GM15510 (cell line): ENCODE results near the gene TAF10.
A peak's percentile ranks its signal among the peaks of the same experiment; 100 is the strongest.

Experiments used
- POLR2A ChIP-seq: IDR thresholded peaks from 3 replicates; pipeline ENCODE4 v1.6.1; 2011; ENCODE audit warnings: borderline replicate concordance; ENCODE audit not compliant: insufficient read length; ENCODE audit errors: extremely low read depth

The TAF10 gene

DNA sequence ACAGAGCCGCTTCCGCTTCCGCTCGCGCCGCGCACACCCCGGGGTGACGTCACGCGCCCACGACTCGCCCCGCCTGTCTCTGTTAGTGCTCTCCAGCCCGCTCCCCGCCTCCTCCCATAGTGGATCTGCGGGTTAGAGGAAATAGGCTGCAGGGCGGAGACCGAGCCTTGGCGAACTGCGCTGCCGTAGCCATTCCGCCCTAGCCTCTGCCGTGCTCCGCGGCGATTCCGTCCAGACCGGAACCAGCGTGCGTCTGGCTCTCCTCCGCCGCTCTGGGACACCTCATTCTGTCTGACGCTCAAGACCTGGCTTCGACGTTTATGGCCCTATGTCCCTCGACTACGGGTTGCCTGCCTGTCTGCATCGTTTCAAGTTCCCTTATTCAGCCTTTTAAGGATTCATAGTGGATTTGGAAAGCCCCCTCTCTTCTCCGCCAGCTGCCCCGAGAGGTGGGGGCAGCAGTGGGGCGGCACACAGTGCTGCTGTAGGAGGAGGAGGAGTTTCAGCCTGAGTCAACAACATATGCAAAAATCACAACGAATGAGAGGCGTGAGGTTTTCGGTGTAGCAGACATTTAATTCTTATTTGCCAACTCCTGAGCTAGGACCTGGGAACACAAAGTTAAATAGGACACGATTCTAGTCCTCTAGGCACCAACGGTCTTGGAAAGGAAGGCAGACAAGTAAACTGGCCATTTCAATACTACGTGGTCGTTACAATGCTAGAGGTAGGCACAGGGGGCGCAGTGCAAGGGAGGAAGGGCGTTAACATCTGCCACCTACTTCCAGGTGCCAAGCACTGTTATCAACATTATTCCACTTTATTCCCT lies at the start of gene TAF10:
Gene TAF10 (minus strand): TSS at position 4 of the 829 bp plus-strand sequence. CDS start 27 bp downstream, outside the sequence.
- peak; percentile 90 for TF ChIP-seq POLR2A

DNA sequence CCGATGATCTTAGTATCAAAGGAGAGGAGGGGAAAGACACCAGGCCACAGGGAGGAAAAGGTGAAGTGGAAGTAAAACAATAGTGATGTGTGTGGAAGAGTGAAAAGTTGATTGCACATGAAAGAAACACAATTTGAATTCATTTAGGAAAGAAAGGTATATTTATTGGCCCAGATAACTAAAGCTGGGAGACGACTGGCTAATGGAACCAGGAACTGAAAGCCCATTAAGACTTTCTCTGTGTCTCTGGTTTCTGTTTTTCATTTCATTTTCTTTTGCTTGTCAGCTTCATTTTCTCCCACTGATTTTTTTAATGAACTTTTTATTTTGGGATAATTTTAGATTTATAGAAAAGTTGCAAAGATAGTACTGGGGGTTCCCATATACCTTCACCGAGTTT lies 48.7 kb upstream of the TAF10 start:
- no peak for TF ChIP-seq POLR2A

DNA sequence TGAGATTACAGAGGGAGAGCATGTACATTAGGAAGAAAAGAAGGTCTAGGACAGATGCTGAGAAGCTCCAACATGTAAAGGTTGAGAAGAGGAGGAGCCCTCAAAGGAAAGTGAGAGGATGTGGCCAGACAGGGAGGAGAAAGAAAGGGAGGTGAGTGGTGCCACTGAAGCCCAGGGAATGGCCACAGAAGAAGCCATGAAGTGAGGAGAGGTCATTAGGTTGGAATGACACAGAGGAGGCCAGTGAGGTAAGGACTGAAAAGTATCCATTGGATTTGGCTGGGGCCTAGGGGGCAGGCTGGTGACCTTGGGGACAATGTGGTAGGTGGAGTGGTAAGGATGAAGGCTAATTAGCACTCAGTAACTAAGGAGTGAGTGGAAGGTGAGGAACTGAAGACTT lies 46.6 kb upstream of the TAF10 start:
- TF ChIP-seq POLR2A = no peak

DNA sequence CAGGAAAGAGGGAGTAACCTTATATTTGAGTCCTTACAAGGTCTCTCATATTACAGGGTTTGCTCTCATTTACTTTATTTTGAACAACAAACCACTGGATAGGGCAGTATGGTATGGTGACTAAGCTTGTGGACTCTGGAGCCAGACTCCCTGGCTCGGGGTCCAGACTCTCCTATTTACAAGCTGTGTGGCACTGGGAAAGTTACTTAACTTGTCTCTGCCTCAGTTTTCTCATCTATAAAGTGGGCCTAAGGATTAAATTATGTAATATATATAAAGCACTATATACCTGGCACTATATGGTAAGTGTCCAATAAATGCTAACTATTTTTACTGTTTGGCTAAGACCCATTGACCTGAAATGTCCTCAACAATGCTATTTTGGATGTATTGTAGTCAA lies 45.3 kb upstream of the TAF10 start:
- no peak for TF ChIP-seq POLR2A

DNA sequence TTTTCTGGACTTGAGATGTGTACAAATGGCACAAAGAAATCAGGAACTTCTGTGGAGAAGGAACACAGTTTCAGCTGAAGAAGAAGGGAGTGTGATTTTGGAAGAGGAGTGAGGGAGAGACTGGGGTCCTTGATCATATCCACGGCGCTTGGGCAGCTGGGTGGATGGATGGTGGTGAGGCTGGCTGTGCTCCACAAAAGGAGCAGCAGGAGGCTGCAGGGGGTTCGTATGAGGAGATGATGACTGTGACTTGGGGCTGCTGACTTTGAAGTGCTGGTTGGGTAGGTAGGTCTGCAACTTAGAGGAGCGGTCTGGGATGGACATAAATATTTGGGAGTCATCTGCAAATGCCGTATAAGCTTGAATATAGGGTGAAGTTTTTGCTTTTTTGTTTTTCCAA lies 44.9 kb upstream of the TAF10 start:
- no peak for TF ChIP-seq POLR2A

DNA sequence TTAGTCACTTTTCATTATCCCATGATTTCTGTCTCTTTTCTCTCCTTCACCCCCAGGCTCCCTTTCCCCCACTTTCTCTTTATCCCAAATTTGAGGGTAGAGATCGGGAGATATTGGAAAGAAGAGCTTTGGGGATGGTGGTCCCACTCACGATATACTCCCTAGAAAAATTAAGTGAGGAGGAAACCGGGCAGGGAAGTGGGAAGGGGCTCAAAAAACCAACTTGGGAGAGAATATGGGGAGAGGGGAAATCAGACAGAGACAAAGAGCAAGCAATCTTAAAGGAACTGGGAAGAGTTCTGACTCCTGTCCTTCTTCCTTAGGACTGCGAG lies 44.5 kb upstream of the TAF10 start:
- no peak for TF ChIP-seq POLR2A

DNA sequence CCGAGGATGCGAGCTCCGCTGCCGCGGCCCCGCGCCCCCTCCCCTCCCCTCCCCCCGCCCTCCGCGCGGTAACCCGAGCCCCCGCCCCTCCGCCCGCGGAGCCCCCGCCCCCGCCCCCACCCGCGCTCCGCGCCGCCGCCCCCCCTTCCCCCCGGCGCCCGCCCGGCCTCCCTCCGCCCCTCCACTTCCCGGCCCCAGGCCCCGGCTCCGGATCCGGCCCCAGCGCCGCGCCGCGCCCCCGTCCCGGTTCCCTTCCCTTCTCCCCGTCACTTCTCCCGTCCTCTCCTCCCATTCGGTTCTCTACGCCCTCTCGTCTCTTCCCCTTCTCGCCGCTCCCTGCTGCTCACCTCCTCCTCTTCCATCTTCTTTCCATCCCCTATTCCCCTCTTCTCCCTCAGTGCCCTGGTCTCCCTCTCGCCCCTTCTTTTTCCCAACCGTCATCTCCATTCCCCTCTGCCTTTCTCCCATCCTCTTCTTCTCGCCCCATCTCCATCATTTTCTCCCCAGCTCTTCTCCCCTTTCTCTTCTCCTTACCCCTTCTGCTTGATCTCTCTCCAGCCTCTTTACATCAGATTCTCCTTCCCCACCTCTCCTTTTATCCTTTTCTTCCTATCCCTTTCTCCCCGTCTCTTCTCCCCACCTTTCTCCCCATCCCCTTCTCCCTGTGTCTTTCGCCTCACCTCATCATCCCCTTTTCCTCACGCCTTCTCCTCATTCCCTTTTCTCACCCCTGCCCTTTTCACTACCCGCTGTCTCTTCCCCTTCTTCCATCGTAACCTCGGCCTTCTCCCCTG lies 44.0 kb upstream of the TAF10 start, which contains the start of gene DCHS1:
Gene DCHS1 (minus strand): TSS at position 20 of the 794 bp plus-strand sequence. CDS start 14,196 bp downstream, outside the sequence.
- TF ChIP-seq POLR2A = no peak

DNA sequence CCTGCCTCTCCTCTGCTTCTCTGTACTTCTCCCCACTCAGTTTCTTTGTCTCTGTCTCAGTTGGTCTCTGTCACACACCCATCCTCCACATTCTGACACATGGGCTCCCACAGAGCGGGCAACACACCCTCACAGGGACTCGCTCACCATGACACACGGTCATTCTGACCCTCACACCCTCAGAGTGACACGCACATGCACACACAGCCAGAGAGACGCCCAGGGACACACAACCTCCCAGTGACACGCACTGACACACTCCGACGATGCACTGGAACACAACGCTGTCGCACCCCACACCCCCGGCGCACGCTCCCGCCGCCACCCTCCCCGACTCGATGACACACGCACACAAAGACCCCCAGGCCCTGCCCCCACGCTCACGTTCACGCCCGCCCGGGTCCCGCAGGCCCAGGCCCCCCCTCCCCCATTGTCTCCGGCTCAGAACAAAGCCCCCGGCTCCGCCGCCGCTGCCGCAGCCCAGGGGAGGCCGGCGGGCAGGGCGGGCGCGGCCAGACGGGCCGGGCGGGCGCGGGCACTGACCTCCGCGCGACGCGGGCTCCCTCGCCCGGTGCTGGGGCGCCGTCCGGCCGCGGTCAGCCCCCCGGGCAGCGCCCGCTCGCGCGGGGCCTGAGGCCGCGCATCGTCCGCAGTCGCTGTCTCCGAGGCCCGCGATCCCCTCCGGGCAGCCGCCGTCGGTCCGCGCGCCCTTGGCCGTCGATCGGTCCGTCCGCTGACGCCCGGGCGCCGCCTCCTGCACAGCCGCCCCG lies 43.2 kb upstream of the TAF10 start:
- no peak for TF ChIP-seq POLR2A

DNA sequence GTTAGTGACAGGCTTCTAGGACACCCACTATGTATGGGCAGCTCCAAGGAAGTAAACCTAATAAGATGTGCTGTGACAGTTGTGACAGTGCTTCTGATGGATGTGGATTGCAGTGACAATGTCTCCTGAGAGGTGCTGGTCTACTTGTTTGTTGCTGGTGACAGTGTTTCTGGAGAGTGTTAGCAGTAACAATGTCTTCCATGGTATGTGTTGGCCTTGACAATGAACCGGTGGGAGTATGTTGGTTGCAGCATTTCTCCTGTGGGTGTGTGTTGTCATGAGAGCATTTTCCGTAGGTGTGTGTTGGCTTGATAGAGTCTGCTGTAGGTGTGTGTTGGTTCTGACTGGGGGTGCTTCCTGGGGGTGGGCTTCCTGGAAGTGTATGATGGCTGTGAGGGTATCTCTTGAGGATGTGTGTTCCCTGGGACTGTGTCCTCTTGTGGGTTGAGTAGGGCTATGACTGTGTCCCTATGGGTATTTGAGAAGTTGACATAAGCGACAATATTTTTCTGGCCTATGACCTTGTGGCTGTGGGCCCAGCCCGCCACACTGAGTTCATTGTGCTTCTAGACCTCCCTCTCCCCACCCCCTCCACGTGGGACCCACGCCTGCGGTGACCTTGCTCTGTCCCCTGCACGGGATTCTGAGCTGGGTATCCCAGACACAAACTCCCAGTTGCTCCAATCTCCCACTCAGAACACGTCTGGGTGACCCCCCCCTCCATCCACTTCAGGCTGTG lies 42.4 kb upstream of the TAF10 start:
- no peak for TF ChIP-seq POLR2A

DNA sequence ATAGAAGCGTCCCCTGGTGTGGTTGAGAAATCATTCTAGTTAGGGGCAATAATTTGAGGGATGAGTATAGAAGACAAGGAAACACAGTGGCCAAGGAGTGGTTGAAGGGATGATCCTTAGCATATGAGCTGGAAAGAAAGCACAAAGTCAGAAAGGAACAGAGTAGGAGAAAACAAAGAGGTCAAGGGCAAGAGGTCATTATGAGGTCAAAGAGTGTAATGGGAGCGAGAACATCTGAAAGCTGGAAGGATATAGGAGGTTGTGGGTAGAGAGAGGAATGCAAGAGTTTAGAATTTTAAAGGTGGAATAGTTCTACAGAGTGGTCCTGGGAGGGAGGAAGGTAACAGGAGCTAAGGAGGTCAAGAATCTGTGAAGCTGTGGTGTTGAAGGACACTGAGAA lies 41.6 kb upstream of the TAF10 start:
- no peak for TF ChIP-seq POLR2A

DNA sequence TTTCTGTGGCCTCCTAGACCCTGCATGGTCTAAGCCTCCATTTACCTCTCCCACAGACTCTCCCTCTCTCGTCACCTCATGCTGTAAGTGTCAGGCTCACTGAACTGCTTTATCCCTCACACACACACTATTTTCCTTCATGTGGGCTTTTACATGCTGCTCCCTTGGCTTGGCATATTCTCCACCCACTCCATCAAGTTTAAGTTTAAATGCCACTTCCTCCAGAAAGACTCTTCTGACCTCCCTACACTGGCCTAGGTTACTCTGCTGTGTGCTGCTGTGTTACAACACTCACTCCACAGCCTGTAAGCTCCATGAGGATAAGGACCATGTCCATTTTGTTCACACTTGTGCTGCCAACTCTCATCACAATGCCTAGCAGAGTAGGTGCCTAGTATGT lies 41.1 kb upstream of the TAF10 start:
- TF ChIP-seq POLR2A = no peak

DNA sequence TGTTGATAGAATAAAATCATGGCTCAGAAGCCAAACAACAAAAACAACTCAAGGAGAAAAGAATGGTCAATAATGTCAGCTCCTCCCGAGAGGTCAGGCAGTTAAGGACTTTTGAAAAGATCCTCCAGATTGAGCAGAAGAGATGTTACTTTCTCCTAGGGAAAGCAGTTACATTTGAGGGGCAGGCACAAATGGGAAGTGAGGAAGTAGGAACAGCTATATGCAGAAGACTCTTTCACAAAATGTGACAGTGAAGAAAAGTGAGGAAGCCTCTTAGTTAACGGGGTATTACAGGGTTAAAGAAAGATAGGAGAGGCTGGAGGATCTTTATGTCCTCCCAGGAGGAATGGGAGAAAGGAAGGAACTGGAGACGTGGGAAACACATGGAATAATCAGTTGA lies 40.2 kb upstream of the TAF10 start:
- no peak for TF ChIP-seq POLR2A

DNA sequence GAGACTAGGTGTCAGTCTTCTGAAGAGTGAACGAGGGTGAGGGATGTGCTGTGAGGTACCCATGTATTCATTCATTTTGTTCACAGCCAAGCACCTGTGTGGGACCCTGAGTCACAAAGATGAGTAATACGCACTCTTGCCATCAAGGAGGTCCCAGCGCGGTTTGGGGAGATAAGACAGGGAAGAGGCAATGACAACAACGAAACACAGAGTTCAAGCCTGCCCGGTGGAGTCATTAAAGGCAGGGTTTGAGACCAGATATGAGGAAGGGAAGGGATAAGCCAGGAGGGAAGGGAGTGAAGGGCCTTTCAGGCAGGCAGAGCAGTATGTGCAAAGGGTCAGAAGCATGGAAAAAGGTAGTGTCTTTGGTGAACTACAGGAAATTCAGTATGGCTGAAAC lies 39.0 kb upstream of the TAF10 start:
- TF ChIP-seq POLR2A = no peak

DNA sequence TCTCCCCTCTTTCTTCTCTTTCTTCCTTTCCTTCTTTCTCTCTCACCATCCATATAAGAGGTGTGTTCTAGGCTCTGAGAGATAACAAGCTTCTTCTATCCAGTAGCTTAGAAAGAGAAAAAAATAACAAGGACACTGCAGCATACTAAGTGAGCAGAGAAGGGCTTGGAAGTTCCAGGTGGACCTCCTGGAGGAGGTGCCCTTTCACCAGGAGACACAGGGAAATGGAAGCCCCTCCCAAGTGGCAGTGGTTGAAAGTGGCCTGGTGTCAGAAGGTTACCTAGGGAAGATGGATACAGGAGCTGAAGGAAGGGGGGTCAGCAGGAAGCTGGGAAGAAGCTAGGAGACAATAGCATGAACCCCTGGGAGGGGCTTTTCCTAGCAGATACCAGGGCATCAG lies 38.1 kb upstream of the TAF10 start:
- TF ChIP-seq POLR2A = no peak
